Ureter (tissue), 1 donor: ENCODE results near the gene CA5A. TPM values are rescaled to one million over a fixed set of nuclear protein-coding genes. Genes with fewer than 3 reads are reported as not detected.
A peak's percentile ranks its signal among the peaks of the same experiment; 100 is the strongest.
"Not testable (repeated sequence)": the region's sequence is repeated elsewhere in the genome, so short reads cannot be mapped to it uniquely, and the experiment has no call there.

Experiments
- DNase-seq: peaks from one replicate; pipeline ENCODE4 v3.0.0-alpha.2; 2020; ENCODE audit warnings: low spot score
- total RNA-seq: library from RNA; stranded (reverse); gene quantifications from one replicate; pipeline ENCODE4 v1.2.4, GENCODE V29; 2023
- donor health status: DM: yes; HTN: yes; CAD: no.

Gene CA5A
- total RNA-seq, 1 donor from 2014 or later: not detected

DNA sequence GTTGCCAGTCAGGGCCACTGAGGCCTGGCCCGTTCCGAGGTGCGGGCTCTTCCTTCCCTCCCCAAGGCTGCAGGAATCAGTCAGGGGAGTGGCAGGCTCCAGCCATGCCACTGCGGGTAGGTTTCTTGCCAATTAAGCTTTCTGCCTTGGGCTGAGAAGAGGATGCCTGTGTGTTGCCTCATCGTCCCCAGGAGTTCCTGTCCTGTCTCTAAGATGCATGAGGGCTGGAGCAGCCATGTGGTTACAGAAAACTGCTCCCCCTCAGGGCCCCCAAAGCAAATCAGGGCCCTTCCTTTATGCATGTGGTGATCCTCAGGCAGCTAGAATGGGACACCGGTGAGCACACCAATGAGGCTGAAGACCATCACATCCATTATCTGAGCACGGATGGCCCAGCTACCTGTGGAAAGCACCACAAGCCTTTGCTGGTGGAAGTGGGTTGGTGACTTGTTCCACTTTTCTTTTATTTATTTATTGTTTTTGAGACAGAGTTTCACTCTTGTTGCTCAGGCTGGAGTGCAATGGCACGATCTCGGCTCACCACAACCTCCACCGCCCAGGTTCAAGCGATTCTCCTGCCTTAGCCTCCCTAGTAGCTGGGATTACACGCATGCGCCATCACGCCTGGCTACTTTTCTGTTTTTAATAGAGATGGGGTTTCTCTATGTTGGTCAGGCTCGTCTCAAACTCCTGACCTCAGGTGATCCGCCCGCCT, 40.0 kb downstream of the CA5A start:
- not testable (repeated sequence) for DNase-seq

DNA sequence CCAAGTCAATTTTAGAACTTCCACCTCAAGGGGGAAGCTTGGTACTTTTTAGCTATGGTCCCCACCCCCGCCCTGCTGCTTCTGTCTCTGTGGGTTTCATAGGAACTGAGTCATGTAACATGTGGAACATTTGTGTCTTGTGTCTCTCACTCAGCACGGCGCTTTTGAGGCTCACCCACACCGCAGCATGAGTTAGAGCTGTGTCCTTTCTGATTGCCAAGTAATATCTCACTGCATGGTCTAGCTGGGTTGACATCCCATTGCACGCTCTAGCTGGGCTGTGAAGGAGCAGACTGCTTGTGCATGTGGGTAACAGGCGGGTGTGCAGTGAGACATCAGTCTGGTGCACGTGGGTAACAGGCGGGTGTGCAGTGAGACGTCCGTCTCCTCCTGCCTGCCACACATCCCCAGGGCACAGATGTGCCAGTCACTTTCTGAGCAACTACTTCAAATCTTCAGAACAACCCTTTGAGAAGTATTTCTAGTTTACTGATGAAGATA, 40.6 kb downstream of the CA5A start:
- DNase-seq: no peak

DNA sequence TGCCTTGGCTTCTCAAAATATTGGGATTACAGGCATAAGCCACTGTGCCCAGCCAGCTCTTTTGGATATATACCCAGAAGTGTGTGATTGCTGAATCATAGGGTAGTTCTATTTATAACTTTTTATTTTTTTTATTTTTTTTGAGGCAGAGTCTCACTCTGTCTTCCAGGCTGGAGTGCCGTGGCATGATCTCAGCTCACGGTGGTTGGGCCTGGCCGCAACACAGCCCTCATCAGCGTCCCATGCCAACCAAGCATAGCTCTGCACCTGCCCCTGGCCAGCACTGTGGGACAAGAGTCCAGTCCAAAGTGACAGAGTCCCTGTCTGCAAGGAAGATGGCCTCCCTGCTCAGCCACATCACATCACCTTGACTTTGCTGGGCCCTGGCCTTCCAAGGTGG, 42.3 kb downstream of the CA5A start:
- not testable (repeated sequence) for DNase-seq

DNA sequence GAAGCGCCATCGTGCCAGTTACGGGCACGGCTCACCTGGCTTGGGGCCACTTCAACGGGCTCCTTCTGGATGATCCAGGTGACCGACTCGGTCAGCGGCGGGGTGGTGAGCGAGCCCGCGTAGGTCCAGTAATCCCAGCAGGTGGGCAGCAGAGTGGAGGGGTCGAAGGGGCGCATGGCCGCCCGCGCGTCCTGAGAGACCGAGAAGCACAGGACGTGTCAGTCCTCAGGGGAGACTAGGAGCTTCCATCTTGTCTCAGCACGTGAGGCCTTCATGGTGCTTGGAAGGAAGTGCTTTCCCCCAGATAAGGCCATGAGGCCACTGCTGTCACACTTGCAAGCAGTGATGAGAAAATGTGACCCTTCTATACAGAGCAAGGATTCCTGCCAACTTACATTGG, 44.6 kb downstream of the CA5A start:
- DNase-seq: no peak

DNA sequence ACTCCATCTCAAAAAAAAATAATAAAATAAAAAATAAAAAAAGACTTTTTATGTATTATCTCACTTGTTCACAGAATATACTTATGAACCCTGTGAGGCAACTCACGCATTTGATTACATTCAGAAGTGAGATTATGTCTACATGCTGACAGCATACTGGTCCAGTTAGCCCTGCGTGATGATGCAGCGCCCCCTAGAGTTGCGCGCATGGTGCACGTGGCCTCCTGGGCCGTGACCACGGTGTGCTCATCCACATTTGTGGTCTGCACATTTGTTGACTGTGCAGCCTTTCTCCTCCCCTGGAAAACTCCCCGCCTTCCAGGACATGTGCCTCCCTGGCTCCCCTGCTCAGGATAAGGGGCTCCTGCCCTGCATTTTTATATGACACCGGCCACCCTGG, 46.6 kb downstream of the CA5A start:
- DNase-seq: not testable (repeated sequence)

DNA sequence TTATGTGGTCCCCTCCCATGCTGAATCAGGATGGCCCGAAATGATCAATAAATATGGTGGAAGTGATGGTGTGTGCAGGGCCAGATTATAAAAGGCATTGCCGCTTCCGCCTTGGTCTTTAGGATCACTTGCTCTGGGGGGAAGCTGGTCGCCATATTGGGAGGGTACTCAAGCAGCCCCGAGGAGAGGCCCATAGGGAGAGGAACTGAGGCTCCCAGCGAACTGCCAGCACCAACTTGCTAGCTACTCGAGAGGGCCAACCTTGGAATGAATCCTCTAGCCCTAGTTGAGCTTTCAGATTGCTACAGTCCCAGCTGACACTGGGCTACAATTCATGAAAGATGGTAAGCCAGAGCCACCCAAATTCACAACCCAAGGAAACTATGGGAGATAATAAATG, 48.0 kb downstream of the CA5A start:
- DNase-seq: not testable (repeated sequence)

DNA sequence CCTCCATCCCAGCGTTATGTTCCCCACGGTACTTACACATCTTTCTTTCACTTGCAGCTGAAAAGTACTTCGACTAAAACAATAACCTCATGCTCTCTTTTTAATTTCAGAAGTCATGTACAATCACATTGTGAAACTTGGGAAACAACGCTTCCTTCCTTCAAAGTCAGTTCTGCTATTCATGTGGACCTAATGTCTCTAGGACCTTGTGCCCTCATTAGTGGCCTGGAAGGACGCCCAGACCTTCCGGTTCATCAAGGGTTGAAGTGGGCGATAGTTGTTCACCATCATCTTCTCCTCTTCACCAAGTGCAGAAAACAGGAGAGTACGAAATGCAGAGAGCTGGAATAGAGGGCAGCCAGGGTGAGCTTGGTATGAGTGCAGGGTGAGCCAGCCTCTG, 48.4 kb downstream of the CA5A start:
- DNase-seq: not testable (repeated sequence)

DNA sequence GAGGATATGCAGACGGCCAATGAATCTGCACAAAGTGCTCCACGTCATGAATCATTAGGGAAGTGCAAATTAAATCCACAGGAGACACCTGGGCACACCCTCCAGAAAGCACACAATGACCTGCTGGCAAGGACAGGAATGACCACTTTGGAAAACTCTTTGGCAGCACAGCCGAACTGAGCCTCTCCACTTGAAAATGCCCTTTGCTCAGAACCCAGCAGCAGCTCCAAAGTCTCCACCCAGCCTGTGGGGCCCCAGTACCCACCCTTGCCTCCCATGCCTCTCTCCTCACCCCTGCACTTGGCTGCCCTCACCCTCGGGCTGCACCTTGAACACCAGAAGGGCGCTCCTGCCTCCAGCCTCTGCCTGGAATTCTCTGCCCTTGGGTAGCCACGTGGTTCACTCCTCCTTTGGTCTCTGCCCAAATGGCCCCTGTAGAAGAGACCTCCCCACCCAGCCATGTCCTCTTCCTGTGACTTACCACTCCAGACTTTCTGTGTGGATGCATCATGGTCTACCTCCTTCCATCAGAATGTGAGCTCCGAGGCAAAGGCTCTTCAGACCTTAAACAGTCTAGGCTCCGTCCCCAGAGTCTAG, 50.9 kb downstream of the CA5A start:
- not testable (repeated sequence) for DNase-seq

DNA sequence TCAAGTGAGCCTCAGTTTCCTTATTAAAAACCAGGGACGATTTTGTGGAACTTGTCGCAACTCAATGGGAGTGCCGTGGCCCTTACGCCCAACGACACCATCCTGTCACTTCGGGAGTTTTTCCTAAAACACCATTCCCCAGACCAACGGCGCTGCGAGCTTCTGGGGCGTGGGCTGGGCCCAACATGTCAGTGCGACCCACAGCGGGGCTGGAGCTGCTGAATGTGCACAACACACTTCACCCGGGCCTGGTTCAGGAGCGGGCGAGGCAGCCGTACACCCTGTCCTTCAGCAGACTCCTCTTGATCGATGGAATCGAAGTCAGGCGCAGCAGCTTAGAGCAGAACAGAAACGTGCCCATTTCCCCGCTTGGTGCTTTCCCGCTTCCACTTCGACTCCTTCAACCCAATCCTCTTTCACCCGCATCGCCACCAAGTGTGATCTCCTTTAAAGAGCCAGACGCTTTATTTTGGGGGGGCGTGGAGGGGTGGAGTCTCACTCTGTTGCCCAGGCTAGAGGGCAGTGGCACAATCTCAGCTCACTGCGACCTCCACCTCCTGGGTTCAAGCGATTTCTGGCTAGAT, 53.8 kb downstream of the CA5A start:
- no peak for DNase-seq

DNA sequence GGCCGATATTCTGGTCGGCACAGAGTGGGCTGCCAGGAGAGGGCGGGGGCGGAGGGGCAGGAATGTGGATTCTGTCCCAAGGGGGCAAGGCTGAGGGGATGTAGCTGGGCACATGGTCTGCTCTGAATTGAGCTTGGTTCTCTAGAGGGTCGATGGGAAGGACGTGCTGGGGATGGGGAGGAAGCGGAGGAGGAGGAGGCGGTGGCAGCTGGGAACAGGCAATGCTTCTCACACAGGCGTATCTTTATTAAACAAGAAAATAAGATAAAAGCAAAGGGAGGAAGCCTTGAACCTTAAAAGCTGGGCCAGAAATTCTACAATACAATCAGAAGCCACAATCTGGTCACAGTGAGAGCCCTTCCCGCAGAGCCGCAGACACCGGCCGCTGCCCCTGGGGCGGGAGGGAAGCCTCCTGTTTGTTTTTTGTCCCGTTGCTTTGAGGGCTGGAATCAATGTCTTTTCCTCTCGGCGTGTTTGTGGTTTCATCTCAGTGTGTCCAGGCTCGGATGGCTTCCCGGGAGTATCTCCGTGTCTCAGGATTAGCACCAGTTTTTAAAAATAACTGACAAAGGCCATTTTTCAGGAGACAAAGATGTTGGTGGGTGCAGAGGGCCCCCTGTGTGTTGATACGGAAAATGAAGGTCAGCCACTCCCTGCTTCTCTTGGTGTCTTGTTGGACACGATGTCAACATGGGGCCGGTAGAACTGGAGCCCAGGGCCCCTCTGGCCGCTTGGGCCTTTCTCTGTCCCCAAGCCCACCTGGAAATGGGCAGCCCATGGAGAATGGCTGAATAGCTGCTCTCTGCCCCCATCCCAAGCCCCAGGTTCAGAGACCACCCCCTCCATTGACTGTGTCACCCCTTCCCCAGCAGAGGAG, 54.8 kb downstream of the CA5A start:
- no peak for DNase-seq

DNA sequence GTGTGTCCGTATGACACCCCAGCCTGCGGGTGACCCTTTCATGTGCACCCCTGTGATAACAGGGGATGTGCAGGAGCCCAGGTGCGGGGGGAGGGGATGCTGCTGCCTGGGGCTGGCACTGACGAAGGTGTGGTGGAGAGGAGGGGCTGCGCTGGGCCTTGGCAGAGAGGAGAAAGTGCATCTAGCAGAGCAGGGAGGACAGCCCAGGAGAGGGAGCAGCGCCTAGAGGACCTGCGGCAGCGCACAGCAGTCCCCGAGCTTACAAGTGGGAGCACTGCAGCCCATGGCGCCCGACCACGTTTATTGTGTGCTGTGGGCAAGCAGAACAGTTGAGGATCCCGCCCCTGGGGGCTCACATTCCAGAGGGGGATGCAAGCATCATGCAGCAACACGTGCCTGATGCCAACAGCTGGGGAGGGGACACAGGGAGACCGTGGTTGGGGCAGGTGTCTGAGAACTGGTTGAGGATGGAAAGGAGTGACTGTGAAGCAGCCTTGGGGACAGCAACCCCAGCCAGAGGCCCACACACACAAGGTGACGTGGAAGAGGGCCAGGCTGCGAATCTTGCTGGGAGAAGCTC, 56.1 kb downstream of the CA5A start:
- DNase-seq: no peak

DNA sequence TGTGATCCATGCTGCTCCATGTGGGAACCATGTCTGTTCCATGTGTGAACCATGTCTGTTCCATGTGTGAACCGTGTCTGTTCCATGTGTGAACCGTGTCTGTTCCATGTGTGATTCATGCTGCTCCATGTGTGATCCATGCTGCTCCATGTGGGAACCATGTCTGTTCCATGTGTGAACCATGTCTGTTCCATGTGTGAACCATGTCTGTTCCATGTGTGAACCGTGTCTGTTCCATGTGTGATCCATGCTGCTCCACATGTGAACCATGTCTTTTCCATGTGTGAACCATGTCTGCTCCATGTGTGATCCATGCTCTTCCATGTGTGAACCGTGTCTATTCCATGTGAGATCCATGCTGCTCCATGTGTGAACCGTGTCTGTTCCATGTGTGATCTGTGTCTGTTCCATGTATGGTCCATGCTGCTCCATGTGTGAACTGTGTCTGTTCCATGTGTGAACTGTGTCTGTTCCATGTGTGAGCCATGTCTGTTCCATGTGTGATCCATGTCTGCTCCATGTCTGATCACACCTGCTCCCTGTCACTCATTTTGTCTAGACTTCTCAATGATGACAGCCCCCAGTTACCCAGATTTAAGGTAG, 56.8 kb downstream of the CA5A start:
- DNase-seq: not testable (repeated sequence)

DNA sequence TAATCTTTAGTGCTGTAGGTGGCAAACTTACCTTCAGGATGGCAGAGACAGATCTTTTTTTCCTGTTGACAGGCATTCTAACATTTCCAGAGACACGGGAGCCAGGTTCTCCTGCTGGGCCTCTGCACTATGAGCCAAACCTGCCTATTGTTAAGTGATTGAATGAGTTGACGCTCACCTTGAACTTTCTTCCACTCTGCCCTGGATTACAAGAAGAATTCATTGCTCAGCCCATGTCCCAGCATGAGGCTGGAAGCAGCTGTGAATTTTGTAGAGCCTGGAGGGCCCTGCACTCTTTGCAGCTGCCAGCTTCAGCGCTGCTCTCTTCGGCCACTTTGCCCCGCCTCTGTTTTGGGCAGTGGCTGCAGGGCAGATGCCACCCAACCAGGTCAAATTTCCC, 57.6 kb downstream of the CA5A start:
- DNase-seq: no peak

DNA sequence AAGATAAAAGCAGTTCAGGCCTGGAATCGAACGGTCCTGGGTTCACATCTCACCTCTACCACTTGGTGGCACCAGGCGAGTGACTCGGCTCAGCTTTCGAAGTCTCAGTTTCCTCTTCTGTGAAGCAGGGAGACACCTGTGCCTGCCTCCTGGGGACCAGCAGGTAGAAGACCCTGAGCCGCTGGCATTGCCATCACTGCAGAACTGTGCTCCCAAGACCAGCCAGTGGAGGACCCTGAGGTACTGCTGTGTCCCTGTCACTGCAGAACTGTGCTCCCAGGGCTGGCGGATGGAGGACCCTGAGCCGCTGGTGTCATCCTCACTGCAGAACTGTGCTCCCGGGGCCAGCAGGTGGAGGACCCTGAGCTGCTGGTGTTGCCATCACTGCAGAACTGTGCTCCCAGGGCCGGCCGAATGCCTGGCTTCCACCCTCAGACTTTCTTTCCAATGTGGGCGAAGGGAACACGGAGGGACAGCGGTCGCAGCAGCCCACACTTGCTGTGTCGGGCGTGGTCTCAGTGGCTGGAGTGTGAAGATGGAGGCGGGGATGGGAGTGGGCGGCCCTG, 58.3 kb downstream of the CA5A start:
- DNase-seq: no peak

DNA sequence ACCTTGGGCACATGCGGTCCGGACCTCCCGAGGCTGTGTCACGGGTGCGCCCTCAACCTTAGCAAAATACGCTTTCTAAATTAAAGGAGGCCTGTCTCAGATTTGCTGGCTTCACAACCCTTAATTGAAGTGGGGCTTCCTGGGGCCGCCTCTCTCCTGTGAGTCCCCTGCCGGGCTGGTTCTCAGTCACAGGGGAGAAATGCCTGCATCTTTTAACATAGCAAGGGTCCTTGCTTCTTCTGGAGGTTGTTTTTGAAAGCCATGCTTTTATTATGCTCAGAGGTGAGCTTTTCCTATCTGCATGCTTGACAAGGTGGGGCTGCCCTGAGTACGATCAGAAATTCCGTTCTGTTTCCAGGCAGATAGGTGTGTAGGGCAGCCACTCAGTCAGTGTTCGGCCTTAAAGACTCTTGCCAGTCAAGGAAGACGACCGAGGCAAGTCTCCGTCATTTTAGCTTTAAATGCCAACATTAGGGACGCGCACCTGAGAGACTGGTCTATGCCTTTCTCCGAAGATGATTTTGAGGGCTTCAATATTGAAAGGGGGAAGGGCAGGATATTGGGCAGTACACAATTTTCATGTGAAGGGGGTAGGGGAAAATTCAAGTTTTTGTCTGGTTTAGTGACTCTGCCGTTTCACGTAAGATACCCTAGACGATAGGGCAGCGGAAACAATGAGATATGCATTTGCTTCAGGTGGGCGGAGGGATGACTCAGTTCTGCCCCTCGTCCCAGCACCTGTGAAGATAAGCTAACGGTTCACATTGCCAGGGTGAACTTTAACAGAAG, 61.5 kb downstream of the CA5A start:
- DNase-seq: no peak

DNA sequence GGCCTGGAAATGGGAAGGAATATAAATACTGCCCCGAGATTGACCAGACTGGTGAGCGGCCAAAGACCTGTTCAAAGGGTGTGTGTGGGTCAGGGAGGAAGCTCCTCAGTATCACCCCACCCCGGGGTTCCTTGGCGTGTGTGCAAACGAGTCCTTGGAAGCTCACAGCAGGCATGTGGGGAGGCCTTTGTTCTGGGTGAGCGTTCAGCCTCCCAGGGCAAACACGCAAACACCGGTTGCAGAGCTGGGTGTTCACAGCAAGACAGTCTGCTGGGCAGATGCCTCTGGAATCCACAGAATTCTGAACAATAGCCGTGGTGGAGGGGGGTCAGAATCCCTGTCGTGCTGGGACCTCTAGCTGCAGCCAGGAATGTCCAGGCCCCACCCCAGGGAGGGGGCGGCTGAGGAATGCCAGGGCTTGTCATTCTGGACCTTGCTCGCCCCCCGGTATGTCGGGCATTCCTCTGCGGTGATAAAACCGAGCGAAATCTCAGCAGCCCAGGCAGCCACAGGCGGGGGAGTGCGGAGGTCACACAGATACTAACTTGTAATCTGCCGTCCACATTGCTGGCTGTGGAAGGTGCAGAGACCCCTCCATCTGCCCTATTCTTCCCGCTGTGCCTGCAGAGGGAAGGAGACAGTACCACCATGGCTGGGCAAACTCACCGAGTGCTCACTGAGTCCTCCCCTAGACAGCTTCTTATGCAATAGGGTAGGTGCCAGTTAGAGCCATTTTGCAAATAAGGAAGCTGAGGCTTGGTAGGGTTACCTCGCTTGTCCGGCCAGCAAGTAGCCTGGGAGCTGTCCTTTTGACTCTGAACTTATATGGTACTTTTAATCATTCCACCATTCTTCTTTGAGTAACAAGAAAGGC, 65.7 kb downstream of the CA5A start:
- not testable (repeated sequence) for DNase-seq

DNA sequence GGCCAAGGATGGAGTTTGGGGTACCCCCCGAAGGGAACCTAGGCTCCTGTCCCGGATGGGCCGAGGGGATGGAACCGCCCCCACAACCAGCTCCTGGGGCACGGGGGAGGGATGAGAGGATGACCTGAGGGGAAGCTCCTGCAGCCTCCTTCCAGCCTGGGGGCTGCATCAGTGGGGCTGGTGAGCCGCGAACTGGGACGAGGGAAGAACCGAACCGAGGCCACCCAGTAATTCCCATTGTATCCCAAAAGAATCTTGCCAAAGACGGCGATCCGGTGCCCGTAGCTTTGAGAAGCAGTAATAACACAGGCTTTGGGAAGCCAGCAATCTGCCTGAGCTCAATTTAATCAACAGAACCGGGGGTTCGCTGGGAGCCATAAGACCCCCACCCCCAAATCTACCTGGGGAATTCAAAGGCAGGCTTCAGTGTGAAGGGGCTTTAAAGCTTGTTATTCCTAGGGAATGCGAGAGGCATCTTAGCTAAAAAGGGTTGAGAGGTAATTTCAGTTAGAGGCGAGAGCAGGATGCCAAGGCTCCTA, 66.4 kb downstream of the CA5A start:
- DNase-seq: not testable (repeated sequence)

DNA sequence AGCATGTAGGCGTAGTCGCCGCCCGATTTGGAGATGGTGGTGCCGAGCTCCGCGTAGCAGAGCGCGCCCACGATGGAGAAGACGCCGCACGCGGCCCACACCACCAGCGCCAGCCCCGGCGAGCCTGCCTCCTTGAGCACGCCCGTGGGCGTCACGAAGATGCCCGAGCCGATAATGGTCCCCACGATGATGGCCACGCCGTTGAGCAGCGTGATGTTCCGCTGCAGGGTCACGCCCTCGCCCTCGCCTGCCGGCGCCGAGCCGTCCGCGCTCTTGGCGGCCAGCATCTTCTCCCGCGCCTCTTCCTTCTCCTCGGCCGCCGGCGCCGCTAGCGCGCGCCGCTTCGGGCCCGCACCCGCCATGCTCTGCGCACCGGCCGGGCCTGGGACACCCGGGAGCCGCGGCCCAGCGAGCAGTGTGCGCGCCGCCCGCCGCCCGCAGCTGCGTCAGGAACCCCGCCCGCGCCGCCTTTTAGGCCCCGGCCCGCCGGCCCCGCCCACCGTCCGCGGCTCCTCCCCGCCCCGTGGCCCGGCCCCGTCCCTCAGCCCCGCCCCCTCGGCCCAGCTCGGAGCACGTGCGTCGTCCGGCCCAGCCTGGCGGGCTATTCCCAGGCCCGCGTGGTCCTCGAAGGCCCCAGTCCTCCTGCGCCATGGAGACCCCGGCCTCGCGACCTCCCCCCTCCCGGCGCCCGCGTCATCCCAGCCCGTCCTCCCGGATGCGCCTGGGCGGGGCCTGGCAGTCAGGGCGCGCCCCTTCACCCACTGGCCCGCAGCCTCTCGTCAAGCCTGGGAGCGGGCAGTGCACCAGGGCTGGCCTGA, 67.1 kb downstream of the CA5A start, which contains the start of gene SLC7A5:
TSS of gene SLC7A5 (minus strand) at position 447 of the 818 bp plus-strand sequence. CDS start at position 362, 85 bp downstream.
- peak; percentile 82 for DNase-seq
